Activated T-helper 1 cell treated with Interleukin-2 at 50 U/mL for 16 hours (primary cell): ENCODE measurements around the gene CDK6.

Source experiments
- DNase-seq: peaks from one replicate; pipeline ENCODE4 v3.0.0-alpha.2; 2020; ENCODE audit warnings: low read depth

Gene CDK6

DNA sequence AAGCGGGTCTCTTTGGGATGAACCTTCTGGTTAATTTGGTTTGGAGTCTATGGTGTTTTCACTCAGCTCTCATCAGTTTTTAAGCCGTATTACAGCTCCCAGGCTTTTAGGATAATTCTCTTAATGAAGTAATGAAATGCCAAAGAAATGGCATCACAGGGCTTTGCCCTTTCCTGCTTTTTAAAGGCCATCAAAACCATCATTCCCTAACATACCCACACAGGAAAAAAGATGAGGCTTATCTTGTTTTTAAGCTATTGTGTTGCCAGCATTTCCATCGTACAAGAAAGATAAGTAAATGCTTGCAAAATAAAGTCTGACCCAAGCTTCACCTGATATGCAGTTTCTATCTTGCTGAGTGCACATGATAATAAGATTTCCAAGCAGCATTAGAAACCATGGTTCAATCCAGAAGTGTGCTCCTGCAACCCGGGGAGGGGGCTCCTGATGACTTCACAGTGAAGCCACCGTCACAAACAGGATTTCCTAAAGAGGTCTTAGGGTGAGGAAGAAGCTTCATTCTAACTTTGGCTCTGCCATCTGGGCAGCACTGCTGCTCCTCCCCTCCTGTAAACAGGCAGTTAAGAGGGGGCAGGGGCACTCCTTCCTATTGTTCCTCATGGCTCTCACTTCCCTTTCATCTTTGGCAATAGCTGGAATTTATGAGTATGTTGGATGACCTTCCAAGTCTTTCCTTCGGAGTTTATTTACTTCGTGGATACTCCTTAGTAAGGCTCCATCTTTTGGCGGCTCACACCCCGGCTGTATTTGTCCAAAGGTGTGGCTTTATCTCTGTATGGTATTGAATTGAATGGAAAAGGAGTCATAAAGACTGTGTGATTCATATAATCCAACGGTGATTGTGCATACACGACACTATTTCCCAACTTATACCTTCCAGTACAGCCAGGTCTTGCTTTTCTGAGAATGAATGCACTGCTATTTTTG lies 191.0 kb downstream of the CDK6 start:
- no peak for DNase-seq

DNA sequence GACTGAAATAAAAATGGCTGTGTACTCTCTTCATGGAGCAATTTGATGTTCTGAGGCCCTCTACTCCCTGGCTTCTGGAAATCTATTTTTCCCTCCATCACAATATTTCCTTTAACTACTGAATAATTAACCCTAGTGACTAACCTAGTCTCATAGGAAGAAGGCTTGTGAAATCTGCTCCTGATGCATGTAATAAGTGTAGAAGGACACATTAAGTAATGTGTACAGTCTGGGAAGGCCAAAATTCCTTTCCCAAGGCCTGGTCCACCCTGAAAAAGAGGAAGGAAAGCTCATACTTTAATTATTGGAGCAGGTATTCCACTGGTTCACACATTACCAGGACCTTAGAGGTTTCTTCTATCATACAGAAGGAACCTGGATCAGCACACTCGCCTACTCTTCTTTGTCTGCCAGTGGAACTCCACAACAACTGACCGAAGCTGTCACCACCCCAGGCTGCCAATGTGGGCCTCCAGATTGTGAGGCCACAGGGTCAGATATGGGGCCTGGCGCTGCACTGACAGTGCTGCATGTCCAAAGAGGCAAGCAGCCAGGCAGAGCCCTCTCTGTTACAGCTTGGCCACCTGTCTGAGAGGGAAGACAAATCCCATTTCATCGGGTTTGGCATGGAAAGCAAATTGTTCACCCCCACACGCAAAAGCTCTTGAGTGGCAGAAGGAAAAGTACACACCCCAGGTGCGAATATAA lies 191.8 kb downstream of the CDK6 start:
- DNase-seq: no peak

GRCh38 chr7:92643821-92644220 lies 192.6 kb downstream of the CDK6 start:
- no peak for DNase-seq

DNA sequence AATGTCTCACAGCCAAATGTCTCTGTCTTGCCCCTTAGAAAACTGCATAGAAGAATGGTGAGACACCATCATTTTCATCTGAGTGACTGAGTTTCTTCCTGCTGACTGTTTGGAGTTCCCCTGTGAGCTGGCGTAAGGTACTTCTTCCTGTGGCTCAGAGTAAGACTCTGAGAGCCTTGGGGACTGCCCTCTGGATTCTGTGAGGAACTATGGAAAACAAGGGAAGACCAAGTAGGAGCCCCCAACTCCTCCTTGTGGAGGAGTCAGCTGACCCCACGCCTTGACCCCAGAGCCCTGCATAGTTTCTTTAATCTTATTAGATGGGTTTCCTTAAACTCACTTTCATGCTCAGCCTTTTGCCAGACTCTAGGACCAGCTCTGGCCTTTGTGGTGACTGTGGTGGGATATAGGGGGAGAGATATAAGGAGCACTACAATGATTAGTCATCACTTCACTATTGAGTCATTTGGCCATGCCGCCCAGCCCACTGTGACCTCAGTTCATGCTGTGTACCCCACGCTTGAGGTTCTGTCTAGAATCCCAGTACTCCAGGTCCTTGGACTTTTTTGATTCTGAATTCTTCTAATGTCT lies 194.4 kb downstream of the CDK6 start:
- DNase-seq: no peak

DNA sequence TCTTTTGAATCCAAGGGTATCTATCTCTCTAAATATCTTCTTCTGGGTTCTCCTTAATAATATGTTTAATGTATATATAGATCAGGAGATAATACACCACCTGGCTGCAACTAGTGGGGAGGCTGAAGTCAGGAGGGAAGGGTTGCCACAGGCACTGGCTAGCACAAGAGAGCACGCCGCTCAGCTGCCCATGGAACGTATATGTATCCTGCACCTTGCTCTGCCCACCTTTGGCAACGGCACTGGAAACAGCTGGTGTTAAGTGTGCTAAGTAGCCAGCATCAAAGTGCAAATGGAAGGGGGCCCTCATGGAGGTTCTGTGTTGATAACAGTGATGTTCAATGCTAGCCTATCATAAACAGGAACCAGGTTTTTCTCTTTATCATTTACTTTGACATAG lies 196.4 kb downstream of the CDK6 start:
- DNase-seq: no peak

- no peak for DNase-seq
Observed at GRCh38 chr7:92639213-92639896, 197.0 kb downstream of the CDK6 start.

GRCh38 chr7:92636018-92636560 lies 200.3 kb downstream of the CDK6 start:
- no peak for DNase-seq

- no peak for DNase-seq
Observed at GRCh38 chr7:92635538-92635937, 200.8 kb downstream of the CDK6 start.

DNA sequence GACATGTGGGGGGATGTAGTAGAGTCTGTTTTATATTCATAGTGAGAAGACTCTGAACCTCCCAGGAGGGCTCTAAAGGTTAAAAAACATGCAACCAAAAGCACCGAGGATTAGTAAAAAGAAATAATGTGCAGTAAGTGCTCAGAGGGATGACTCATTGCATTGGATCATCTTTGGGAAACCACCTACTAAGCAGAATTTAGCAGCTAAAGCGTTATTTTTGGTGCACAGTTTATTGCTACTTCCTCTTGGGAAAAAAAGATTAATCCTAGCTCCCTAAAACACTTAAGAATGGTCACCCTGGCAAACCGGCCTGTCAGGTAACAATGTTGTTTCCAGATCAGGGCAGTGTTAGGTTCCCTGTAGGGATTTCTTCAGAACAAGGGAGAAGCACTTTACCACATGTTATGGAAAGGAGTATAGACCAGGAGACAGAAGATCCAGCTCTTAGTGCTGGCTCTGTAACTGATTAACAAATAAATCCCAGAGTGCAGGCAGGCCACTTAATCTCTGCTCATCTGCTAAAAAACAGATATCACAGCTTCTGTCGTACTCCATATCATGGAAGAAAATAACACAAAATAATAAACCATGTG lies 201.4 kb downstream of the CDK6 start:
- no peak for DNase-seq

DNA sequence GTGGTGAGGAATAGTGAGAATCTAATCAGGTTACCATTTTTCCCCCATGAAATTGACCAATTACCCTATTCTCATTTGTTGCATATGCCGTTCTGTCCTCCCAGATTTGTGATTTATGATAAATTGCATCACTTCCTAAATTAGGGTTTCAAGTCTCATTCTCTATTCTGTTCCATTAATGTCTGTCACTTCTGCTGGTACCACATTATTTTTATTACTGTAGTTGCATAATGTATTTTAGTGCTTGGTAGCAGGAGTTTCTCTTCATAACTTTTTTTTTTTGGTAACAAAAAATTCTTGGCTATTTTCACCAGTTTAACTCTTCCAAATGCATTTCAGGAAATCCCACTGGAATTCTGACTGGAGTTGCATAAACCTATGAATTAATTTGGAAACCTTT lies 202.2 kb downstream of the CDK6 start:
- no peak for DNase-seq

DNA sequence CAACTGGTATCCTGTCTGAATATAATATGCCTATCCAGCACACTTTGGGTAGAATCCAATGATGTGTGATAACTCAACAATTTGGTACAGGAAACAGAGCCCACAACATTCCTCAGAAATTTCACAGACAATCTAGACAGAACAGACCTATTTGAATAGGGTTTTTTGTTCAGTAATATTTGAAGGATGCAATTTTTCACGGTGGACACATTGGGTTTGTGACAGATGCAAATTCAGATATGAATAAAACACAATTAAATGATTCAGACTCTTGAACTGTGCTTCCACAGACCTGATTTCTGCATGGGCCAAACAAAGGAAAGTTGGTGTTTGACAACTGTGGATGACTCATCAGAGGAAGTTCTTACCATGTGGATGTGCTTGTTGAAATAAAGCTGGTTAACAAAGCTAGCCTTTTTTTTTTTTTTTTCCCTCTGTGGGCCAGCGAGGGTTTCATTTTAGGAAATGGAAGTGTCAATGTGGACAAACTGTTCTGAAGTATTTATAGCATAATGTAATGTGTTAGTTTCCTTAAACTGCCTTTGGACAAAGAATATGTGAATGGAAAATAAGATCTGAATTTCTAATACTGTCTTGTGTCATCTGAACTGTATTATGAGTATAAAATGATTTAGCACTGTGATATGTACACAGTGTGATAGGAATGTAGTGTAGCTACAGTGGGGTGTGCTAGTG lies 203.0 kb downstream of the CDK6 start:
- no peak for DNase-seq

DNA sequence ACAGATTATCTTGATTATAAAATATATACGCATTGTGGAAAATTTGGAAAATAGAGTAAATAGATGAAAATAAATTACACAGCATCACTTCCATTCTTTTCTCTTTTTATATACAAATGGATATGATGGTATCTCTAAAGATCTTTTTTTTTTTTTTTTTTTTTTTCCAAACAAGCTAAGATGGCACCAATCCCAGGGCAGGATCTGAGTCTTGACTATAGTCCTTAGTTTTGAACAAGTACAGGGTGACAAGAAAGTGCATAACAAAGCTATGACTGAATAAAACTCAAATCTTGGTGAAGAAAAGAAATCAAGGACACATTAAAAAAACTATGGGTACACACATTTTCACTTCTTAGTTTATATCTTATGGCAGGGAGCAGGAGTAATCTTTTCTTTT lies 203.6 kb downstream of the CDK6 start:
- no peak for DNase-seq

DNA sequence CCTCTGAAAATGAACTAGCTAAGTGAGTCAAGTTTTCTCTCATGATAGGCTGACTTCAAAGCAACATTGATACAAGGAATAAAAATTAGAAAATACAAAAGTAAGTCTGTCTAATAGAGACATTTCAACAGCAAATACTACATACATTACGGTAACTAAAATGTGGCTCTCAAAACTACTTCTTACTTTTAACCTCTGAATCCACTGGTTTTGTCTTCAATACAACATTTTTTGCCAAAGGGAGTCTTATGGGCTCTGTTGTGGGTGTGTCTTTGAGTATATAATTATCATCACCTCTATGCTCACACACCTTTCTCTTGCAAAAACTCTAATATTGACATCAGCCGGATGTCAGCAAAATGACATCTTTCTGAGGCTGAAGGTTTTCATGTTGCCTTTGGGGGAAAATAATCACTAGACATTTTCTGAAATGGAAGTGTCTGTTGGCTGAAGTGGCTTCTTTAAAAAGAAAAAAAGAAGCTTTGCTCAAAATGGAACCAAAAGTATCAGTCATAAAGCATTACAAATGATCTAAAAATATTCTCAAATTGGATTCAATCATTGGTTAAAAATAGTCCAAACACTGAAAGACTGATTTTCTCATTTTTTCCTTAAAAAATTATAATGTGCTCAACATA lies 204.4 kb downstream of the CDK6 start:
- DNase-seq: no peak

DNA sequence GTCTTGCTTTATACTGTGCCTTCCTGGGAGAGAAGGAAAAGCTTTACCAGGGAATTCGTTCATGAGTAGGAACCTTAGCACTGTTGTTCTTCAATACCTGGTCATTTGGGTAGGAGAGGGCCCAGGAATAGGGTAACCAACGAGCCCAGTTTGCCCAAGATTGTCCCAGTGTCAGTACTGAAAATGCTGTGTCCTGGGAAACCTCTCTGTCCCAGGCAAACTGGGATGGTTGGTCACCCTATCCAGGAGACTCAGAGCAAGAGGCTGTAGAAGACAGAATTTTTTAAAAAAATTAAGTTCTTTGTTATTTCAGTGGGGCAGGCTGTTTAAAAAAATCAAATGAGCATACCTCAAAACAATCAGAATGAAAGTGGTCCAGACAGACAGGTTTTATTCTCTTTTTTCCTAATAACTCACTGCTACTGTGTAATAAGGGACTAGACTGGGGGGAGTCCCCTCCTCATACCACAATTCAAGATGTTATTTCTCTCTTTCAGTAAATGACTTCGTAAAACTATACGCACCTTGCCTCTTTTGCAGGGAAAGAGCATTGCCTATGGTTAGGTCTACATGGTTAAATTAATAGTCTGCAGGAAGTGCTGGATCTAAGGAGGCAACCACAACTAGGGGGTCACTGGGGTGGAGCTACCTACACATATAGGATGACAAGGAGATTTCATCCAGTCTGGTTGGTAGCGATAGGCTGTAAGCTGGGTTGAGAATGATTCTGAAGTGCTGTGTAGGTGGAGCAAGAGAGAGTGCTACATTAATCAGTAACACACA lies 205.1 kb downstream of the CDK6 start:
- DNase-seq: no peak

GRCh38 chr7:92629779-92630178 lies 206.6 kb downstream of the CDK6 start:
- no peak for DNase-seq

DNA sequence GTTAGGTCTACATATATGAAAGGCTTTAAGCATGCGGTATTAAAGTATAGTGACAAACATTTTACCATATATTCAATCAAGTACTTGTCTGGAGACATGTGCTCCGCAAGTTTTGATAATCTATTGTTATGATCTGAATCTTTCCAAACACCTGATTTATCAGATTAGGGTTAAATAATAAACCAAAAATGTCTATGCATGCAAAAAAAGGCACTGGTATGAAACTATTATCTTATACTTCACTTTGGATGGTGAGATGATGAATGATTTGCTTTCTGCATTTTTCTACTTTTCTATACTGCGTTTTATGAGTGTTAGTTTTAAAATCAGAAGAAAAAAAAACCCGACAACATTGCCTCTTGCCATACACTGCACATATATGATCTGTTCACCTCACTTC lies 208.4 kb downstream of the CDK6 start:
- no peak for DNase-seq

DNA sequence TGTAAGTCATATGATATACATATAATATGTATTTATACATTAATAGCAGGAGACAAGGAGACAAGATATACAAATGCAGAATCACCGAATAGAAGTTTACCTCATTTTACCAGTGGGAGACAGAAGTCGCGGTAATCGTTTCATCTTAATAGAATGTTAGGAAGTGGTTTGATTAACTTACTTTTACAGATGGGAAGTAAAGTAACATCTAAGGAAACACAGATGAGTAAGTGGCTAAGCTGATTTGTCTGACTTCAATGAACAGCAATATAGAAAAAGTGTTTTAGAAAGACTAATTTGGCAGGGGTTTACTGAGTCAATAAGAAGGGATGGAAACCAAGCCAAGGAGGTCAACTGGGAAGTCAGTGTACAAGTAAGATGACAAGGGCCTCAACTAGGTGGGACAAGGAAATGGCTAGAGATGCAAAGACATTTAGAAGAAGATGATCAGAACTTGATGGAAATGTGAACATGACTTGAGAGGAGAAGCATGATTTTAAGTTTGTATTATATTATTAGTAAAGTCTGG lies 210.0 kb downstream of the CDK6 start:
- DNase-seq: no peak

GRCh38 chr7:92625617-92626016 lies 210.8 kb downstream of the CDK6 start:
- DNase-seq: no peak

DNA sequence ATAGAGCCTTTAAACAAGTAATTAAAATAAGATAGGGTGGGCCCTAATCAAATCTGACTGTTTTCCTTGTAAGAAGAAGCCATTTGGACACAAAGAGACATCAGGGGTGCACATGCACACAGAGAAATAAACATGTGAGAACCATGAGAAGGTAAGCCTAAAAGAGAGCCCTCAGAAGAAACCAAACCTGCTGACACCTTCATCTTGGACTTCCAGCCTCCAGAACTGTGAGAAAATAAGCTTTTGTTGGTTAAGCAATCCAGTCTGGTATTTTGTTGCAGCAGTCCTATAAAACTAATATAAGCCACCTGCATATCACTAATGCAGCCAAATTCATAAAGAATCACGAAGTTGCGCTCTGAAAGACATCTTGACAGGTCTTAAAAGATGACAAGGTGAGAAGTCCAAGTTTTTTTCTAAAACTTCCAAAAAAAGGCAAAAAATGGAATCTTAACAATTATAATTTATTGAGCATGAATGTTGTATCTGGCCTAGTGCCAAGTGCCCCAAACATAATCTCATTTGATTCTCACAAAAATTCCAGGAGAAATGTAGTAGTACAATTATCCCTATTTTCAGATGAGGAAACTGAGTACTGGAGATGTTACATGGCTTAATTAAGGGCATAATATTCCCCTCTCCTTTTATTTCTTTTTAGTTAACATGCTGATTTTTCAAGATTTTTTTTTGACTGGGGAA lies 211.9 kb downstream of the CDK6 start:
- DNase-seq: no peak
